Lung (tissue), 12 donors: ENCODE data around the gene CREB5. TPM values are rescaled to one million over a fixed set of nuclear protein-coding genes. Genes with fewer than 3 reads are reported as not detected.

Experiments used
- ATAC-seq: fragments of 200-7000 bp; cut with Tn5 transposase; one replicate; pipeline ENCODE4 v1.9.1; 2020; ENCODE audit warnings: moderate number of reproducible peaks; ENCODE audit not compliant: insufficient read depth, low FRiP score
- DNase-seq, 3 donors: peaks; one replicate each; pipeline ENCODE4 v3.0.0-alpha.2; 2013 to 2017
- H3K27ac ChIP-seq, 2 donors: one replicate each; pipeline ENCODE4 v1.5.1; 2013; ENCODE audit warnings: mild to moderate bottlenecking in 2 of 2, moderate library complexity in 2 of 2, control low read depth in 1 of 2, inconsistent platforms in 1 of 2, low read depth in 1 of 2, low read length in 1 of 2
- H3K27me3 ChIP-seq, 3 donors: one replicate each; pipeline ENCODE4 v1.5.1; 2013; ENCODE audit warnings: low read length in 2 of 3; ENCODE audit not compliant: control insufficient read depth in 3 of 3, insufficient read depth in 3 of 3
- H3K36me3 ChIP-seq, 4 donors: one replicate each; pipeline ENCODE4 v1.5.1; 2013; ENCODE audit warnings: low read length in 4 of 4, mild to moderate bottlenecking in 1 of 4, moderate library complexity in 1 of 4; ENCODE audit not compliant: control insufficient read depth in 4 of 4, insufficient read depth in 4 of 4
- H3K4me1 ChIP-seq, 5 donors: one replicate each; pipeline ENCODE4 v1.5.1; 2013; ENCODE audit warnings: low read length in 5 of 5, mild to moderate bottlenecking in 2 of 5, moderate library complexity in 1 of 5; ENCODE audit not compliant: control insufficient read depth in 5 of 5, insufficient read depth in 5 of 5
- H3K4me3 ChIP-seq: one replicate; pipeline ENCODE4 v1.5.1; 2013; ENCODE audit warnings: mild to moderate bottlenecking, control low read depth, moderate library complexity
- H3K9ac ChIP-seq, 2 donors: one replicate each; pipeline ENCODE4 v1.5.1; 2013; ENCODE audit warnings: low read length in 2 of 2, control low read depth in 1 of 2; ENCODE audit not compliant: insufficient read depth in 1 of 2
- H3K9me3 ChIP-seq, 4 donors: one replicate each; pipeline ENCODE4 v1.5.1; 2013; ENCODE audit warnings: low read length in 3 of 4, mild to moderate bottlenecking in 1 of 4, moderate library complexity in 1 of 4; ENCODE audit not compliant: control insufficient read depth in 4 of 4, insufficient read depth in 3 of 4
- WGBS, 2 donors: extraction: QIAGEN DNeasy Blood & Tissue Kit; methylation state at CpG; one replicate each; pipeline ENCODE4 v1.1.7; 2013; 5-methylcytosine and 5-hydroxymethylcytosine counted together
- polyA plus RNA-seq, 2 donors: library from polyadenylated mRNA; stranded (reverse); fragments of 200-250 nt; gene quantifications; one replicate each; pipeline ENCODE4 v1.2.1, GENCODE V29; 2013
- total RNA-seq, 2 donors: library from RNA; depleted of rRNA in 1 of 2; stranded (reverse); fragments of >200 nt in 1 of 2; gene quantifications; one replicate each; pipeline ENCODE4 v1.2.1, GENCODE V29; 2014 to 2021
- TF ChIP-seq, protein P1 (sequence below): IDR thresholded peaks from 2 replicates; pipeline ENCODE4 v1.5.1; 2012; ENCODE audit warnings: mild to moderate bottlenecking; ENCODE audit errors: control extremely low read depth, extremely low read depth
- donor health status: control.
- donor health status: control.
- donor health status: Bipolar disorder and iron deficiency.
- donor health status: healthy.
- donor health status: DM: yes; HTN: yes; CAD: no.

CREB5 gene
- total and polyA plus RNA-seq, 4 donors = 2.7 to 23.1 (median 9.6) TPM

- Histone ChIP-seq H3K4me1 (peaks cover 0 to 10% (median 0%) of the 10 kb centered on the region in 5 donors), H3K27ac (no peak overlapping the region), H3K4me3 (no peak overlapping the region), H3K9ac (no peak overlapping the region), H3K36me3 (no peaks in the 10 kb centered on the region), H3K27me3 (no peaks in the 10 kb centered on the region), H3K9me3 (no peaks in the 10 kb centered on the region)
- 71 to 76% methylated on average over 3 of the region's 3 CpGs for WGBS, 2 donors
- TF ChIP-seq, protein P1, sequence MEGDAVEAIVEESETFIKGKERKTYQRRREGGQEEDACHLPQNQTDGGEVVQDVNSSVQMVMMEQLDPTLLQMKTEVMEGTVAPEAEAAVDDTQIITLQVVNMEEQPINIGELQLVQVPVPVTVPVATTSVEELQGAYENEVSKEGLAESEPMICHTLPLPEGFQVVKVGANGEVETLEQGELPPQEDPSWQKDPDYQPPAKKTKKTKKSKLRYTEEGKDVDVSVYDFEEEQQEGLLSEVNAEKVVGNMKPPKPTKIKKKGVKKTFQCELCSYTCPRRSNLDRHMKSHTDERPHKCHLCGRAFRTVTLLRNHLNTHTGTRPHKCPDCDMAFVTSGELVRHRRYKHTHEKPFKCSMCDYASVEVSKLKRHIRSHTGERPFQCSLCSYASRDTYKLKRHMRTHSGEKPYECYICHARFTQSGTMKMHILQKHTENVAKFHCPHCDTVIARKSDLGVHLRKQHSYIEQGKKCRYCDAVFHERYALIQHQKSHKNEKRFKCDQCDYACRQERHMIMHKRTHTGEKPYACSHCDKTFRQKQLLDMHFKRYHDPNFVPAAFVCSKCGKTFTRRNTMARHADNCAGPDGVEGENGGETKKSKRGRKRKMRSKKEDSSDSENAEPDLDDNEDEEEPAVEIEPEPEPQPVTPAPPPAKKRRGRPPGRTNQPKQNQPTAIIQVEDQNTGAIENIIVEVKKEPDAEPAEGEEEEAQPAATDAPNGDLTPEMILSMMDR = no peak
- peak; percentile 37 to 56 (median 50) for DNase-seq
- ATAC-seq = no peak
These were observed 260.1 kb downstream of the CREB5 start for GRCh38 chr7:28672397-28672797.

- 70 to 81% methylated on average over 5 of the region's 5 CpGs for WGBS, 2 donors
- ATAC-seq (no peak), DNase-seq (no peak)
- Histone ChIP-seq H3K9me3 (no peaks in the 10 kb centered on the region), H3K4me3 (no peak overlapping the region), H3K9ac (no peak overlapping the region), H3K27ac (no peak overlapping the region), H3K27me3 (no peaks in the 10 kb centered on the region), H3K36me3 (no peaks in the 10 kb centered on the region), H3K4me1 (peaks cover 0 to 8% (median 0%) of the 10 kb centered on the region in 5 donors)
- TF ChIP-seq, protein P1 = no peak
These were observed 262.1 kb downstream of the CREB5 start for GRCh38 chr7:28674359-28674782.

- Histone ChIP-seq H3K9ac (no peak overlapping the region), H3K27me3 (no peaks in the 10 kb centered on the region), H3K36me3 (no peaks in the 10 kb centered on the region), H3K9me3 (no peaks in the 10 kb centered on the region), H3K4me3 (no peak overlapping the region), H3K4me1 (peaks cover 0 to 5% (median 0%) of the 10 kb centered on the region in 5 donors), H3K27ac (no peak overlapping the region)
- TF ChIP-seq, protein P1 = no peak
- 92 to 95% methylated on average over 3 of the region's 3 CpGs for WGBS, 2 donors
- DNase-seq = no peak
- no peak for ATAC-seq
These were observed 263.1 kb downstream of the CREB5 start for GRCh38 chr7:28675429-28675828.

GRCh38 chr7:28677668-28678067 lies 265.4 kb downstream of the CREB5 start:
- Histone ChIP-seq H3K36me3 (no peaks in the 10 kb centered on the region), H3K27ac (no peak overlapping the region), H3K4me1 (no peaks in the 10 kb centered on the region), H3K4me3 (no peak overlapping the region), H3K9me3 (no peaks in the 10 kb centered on the region), H3K9ac (no peak overlapping the region), H3K27me3 (no peaks in the 10 kb centered on the region)
- 97 to 98% methylated on average over 3 of the region's 3 CpGs for whole genome bisulfite sequencing, 2 donors
- TF ChIP-seq, protein P1 = no peak
- no peak for ATAC-seq
- DNase-seq = no peak
